HTR-8/SVneo (cell line): Measurements from ENCODE around the gene ARL17A.
"Not testable (repeated sequence)": the region's sequence is repeated elsewhere in the genome, so short reads cannot be mapped to it uniquely, and the experiment has no call there.

Experiments used
- DNase-seq: peaks from one replicate; pipeline ENCODE4 v3.0.0; 2011; ENCODE audit warnings: low spot score, mixed read lengths; ENCODE audit not compliant: insufficient read length
- FAIRE-seq: peaks from 2 replicates; lab custom pipeline; 2011; peaks lifted over from hg19 to GRCh38; lab: Jason Lieb, UNC

Gene ARL17A

DNA sequence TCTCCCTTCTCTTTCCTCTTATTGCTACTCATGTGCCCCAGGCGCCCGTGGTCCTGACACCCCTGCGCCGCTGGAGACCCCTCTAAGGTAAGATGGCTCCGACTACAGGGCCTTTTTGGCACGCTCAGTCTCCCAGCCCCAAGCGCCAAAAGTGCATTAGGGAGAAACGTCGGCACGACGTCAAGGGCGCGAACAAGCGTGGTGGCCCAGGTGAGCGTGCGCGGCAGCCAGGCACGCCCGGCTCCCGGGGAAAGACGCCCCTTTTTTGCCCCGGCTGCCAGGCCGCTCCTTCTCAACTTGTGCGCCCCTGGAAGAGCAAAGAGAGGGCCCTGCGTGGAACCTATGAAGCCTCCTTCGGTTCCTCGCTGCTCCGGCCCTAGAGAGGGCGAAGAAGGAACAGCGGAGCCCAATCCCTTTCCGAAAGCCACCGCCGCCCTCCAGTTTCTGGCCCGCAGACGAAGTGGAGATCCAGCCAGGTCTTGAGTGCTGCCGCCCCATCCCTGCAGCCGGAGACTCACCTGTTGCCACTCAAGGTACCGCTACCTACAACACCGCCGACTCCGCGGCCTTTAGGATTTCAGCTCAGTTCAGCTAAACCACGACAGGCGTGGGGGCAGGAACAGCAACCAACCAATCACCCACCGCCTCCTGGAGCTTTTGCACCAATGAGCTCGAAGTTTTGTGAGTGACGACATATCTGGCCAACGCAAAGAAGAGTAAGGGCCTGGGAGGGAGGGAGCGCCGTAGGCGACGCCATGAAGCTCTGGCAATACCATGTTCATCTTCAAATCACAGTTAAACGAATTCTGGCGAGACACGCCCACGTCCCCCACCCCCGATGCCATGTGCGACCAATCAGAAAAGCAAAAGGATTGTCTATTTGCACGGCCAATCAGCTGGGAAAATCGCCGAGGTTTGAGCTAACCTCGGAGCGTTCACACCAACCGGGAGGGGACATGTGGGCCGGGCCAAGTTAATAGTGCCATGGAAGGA, at the start of gene ARL17A:
TSS of gene ARL17A (minus strand) at position 609 of the 993 bp plus-strand sequence. CDS start 3,369 bp downstream, outside the sequence.
- FAIRE-seq = peak; percentile 98
- DNase-seq = not testable (repeated sequence)

DNA sequence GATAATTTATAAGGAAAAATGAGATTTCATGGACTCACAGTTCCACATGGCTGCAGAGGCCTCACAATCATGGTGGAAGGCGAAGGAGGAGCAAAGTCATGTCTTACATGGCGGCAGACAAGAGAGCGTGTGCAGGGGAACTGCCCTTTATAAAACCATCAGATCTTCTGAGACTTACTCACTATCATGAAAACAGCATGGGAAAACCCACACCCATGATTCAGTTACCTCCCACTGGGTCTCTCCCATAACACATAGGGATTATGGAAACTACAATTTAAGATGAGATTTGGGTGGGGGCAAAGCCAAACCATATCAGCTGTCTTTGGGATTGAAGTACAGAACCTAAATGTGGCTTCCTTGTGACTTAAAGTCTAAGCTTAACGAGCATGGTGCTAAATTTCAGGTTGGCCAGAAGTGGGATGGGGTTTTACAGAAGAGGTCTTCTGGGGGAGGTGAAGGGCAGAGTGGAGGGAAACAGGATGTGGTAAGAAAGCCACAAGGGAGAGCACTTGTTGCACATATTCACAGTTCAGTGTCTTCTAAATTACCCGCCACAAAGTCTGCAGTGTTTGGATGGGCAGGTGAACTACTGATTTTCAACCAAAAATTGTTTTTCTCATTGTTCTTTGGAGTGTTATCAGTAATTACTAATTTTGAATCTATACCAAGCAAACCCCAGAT, 49.4 kb upstream of the ARL17A start:
- not testable (repeated sequence) for FAIRE-seq, DNase-seq

DNA sequence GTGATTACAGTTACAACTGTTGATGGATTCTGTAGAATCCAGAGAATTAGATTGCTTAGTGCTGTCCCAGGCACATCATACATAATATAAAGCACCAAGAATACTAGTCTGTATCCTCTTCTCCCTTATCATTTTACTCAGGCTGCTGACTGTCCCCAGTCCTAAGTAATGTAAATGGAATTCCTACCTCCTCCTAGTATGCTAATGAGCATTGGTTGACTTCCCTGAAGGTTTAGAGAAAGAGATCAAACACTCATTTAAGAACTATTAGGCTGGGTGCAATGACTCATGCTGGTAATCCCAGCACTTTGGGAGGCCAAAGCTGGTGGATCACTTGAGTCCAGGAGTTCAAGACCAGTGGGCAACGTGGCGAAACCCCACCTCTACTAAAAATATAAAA, 48.0 kb upstream of the ARL17A start:
- DNase-seq = not testable (repeated sequence)
- peak; percentile 62 for FAIRE-seq

DNA sequence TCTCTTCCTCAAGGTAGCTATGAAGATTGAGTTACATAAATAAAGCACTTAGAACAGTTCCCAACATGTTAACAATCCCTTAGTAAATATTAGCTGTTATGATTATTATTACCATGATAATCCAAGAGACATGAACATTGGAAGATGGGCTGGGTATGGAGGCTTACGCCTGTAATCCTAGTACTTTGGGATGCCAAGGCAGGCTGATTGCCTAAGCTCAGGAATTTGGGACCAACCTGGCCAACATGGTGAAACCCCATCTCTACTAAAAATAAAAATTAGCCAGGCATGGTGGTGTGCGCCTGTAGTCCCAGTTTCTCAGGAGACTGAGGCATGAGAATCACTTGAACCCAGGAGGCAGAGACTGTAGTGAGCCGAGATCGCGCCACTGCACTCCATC, 45.2 kb upstream of the ARL17A start:
- DNase-seq = not testable (repeated sequence)
- peak; percentile 26 for FAIRE-seq

DNA sequence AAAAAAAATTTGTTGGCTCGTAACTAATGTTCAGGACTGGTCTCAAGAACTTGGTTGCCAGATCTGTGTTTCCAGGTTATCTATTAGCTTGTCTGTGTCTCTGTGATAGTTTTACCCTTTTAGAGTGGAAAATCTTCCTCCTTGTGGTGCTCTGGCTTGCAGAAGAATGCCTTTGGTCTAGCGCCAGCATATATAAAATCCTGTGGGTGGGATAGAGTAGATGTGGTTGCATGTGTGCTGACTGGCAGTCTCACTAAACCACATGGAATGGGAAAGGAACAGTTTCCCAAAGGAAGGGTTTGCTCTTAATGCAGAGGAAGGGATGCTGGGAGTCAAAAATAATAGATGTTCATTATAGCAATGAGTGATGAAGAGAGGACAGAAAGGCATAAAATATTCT, 44.3 kb upstream of the ARL17A start:
- FAIRE-seq, DNase-seq: not testable (repeated sequence)

DNA sequence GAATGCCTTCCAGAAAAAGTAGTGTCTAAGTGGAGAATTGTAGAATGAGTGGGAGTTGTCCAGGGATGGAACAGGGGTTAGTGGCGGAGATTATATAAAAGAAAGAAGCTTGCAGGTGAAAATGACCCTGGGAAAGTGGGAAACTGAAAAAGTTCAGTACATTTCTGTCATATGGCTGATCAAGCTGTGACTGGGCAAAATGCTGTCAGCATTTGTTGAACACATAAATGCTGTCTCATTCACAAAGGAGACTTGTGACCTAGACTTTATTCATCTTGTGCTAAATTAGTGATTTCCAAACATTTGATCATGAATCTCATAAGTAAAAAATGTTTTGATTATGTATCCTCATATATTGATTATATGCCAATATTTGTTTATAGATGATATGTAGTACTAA, 39.5 kb upstream of the ARL17A start:
- DNase-seq, FAIRE-seq: not testable (repeated sequence)

DNA sequence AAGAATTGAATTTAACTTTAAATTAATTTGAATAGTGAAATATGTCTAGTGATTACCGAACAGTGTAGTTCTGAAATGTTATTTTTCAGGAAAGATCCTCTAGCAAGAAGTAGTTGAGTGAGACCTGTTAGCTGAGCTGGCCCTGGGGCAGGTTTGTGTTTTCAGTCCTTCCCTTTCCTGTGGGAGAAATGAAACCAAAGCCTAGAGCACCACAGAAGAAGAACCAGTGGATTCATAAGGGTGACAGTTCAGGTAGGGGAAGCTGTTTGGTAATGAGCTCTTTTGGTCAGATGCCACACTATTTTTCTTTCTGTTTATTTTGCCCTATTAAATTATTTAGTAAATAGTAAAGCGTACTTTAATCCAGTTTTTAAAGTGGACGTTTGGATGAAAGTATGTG, 37.6 kb upstream of the ARL17A start:
- FAIRE-seq, DNase-seq: not testable (repeated sequence)

DNA sequence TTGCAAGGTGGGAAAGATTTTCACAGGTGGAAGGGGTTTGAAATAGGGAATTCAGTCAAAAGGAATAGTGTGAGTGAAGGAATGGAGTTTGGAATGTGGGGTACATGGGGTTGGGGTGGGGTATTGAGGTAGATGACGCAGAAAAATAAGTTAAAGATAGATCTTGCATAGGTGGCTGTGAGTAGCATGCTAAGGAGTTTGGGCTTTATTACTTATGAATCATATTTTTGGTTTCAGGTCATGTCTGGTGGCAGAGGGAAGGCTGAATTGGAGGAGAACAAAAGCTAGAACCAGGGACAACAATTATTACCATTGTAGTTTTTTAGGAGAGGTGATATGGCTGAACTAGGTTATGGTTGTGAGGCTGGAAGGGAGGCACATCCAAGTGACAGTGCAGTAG, 34.4 kb upstream of the ARL17A start:
- not testable (repeated sequence) for FAIRE-seq, DNase-seq

DNA sequence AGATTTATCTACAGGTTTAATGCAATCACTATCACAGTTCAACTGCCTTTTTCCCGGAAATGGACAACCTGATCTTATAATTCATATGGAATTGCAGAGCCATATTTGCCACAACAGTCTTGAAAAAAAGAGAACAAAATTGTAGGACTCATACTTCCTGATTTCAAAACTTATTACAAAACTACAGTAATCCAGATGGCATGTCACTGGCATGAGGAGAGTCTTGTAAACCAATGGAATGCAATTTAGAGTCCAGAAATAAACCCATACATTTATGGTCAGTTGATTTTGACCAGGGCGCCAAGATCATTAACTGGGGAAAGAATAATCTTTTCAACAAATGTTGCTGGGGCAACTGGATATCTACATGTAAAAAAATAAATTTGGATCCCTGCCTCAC, 31.8 kb upstream of the ARL17A start:
- not testable (repeated sequence) for DNase-seq, FAIRE-seq

DNA sequence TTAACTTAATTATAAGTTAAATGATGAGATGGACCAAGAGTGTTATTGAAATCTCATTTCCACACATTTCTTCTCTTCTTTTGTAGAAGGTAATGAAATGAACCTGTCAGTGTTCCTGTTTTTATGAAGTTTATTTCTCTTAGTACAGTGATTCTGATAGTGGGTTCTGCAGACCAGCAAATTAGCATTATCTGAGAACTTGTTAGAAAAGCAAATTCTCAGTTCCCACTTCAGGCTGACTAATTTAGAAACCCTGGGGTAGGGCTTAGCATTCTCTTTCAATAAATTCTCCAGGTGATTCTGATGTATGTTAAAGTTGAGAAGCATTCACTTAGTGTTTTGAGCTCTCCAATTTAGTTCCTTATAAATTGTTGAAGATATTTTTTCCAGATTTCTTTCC, 23.6 kb upstream of the ARL17A start:
- not testable (repeated sequence) for FAIRE-seq, DNase-seq

DNA sequence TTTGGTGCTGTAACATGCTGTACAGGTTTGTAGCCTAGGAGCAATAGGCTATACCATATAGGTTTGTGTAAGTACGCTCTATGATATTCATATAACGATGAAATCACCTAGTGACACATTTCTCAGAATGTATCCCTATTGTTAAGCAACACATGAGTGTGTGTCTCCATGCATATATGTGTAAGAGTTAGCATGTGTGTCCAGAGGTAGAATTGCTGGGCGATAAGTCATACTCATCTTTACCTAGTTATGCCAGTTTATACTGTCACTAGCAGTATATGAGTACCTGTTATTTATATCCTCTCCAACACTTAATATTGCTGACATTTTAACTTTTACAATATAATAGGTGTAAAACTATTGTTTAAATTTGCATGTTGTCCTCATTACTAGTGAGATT, 21.3 kb upstream of the ARL17A start:
- not testable (repeated sequence) for DNase-seq, FAIRE-seq

DNA sequence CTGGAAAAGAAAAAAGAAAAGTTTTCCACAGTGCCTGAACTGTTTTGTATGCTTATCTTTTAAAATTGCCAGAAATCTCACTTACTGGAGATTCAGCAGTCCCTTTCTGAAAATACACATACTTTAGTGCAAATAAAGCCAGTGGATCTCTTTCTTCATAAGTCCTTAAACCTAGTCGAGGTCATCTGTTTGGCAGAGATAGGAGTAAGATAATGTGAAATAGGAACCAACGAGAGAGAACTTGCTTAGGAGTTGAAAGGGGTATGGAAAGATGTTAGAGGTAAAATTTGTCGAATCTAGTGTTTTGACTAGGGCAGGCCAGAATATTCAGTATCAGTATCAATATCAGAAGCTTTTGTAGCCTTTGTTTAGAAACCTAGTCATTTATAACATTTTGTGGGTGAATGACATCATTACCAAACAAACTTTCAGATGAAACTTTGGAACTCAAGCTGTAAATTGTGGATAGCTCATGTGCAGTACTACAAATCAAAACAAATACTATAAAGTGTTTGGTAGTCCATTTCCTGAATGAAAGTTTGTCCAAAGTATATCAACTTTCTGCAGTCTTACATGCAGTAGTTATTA, 18.9 kb upstream of the ARL17A start:
- FAIRE-seq, DNase-seq: not testable (repeated sequence)

DNA sequence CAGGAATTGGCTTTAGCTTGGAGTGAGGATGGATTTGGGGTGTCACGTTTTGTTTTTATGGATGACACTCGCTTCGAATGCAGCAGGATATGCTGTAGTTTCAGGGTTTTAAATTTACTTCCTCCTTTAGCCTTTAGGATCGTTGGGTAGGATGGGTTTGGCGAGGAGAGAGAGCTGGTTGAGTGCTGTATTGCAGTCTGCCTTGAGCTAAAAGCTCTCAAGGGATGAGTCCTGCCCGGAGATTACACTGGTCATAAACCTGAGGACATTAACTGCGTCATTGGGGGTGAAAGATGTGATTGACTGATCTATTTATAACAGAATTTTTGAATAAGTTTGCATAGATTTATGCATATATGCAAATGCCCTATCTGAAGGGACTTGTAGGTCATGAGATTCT, 11.8 kb upstream of the ARL17A start:
- not testable (repeated sequence) for DNase-seq, FAIRE-seq

DNA sequence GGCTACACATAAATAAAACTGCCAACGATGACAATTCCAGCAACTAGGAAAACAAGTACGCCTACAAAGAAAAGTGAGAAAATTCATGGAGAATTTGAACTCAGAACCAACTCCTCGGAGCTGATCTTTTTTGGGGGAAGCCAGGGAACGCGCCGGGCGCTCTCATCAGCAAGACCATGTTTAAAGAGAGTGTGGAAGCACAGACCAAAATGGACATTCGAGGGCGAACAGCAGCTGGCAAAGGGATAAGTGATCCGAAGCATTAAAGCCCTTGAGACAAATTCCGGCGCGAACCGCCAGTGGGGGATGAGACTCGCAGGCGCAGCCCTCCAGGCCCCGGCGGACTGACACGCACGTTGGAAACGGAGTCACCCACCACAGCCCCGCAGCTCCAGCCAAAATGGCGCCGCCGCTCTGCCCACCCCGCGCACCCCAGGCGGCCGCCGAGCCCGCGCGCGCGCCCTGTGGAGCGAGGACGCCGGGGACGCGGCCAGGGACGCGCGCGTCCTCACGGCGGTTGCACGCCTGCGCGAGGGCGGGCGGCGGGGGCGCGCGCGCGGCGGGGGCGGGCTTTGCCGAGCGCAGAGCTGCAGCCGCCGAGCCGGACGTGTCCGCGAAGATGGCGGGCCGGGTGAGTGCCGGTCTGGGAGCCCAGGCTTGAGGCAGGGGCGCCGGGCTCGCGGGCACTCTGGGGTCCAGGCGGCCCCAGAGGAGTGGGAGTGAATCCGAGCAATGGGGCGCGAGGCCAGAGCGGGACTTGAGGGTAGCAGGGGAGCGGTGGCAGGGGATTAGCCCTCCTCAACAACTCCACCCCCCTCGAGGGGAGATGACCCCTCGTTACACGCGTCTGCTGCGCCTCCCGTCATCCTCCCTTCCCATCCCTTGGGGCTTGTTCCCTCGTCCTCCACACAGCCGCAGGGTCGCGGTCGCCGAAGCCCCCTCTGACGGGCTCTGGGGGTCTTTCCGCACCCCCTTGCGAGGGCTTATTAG, 11.0 kb upstream of the ARL17A start, which contains the start of gene NSF:
TSS of gene NSF (plus strand) at position 513 of the 990 bp plus-strand sequence. CDS start at position 620, 107 bp downstream.
- FAIRE-seq = peak; percentile 98
- DNase-seq = not testable (repeated sequence)

DNA sequence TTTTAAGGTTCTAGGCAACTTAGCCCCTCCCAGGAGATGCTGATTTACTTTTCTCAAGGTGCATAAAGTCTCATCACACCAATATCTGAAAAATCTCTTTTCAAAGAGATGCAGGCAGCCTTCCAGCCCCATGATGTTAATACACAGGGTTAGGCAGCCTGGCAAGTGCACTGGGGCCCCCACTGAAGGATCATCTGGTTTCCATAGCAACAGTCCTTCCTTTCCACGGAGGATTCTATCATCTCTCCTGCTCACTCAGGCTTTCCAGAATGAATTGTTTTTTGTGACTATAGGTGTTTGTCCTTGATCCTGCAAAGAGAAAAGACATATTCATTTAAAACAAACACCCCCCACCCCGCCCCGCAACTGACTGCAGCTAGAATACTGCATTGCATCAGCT, 6.0 kb upstream of the ARL17A start:
- not testable (repeated sequence) for FAIRE-seq, DNase-seq

DNA sequence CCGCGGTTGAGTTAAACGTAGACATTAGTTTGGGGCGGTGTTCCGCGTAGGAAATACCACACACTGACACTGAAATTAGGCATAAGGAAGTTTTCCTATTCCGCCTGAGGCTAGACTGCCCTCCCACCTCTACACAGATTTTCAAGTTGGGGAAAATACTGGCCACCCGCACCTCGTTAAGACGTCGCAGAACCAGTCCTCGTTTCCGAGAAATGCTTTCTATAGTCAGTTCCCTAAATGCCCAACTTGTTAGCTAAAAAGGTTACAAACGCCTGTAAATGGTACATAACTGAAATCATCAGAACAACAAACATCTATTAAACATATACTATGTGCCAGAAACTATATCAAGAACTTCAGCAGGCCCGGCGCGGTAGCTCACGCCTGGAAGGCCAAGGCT, 591 bp upstream of the ARL17A start:
- FAIRE-seq = not testable (repeated sequence)

DNA sequence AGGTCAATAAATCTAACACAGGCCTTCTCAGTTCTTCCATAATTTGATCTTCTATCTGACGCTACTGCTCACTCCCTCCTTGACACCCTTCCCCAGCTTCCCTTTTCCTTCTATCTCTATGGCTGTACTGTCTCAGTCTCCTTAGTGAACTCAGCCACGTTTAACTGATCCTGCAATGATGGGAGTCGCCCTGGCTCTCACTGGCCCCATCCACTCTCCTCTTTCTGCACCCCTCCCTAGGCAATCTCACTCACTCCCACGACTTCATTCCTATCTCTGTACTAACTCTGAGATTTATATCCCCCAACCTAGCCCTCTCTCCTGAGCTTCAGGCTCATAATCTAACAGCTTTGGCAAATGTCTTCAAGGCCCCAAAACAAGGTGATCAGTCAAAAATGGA, 7.7 kb downstream of the ARL17A start:
- DNase-seq, FAIRE-seq: not testable (repeated sequence)

More for the DNA sequence above, 591 bp upstream of the ARL17A start:
- DNase-seq = not testable (repeated sequence)

DNA sequence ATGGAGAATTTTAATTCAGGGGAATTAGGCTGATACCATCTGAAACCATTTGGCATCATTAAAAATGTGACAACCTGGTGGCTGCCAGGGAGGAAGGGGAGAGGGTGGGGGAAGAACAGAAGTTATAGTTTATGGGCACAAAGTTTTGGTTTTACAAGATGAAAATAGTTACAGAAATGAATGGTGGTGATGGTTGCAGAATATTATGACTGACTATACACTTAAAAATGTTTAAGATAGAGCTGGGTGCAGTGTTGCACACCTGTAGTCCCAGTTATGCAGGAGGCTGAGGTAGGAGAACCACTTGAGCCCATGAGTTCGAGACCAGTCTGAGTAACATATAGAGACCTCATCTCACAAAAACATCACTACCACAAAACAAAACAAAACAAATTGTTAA, 12.5 kb downstream of the ARL17A start:
- DNase-seq, FAIRE-seq: not testable (repeated sequence)

DNA sequence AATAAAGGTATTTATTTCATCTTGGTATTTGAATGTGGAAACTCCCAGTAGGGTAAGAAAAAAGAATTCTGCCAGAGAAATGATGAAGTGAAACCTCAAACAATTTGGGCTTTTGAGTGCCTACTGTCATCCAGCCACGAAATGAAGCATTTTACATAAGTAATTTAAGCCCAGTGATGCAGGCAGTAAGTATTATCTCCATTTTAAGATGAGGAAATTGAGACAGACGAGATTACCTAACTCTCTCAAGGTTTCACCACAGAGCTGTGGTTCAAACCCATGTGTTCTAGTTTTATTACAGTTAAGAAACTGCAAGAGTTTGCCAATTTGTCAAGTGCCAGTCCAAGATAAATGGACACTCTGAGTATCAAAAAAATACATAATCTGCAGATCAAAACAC, 13.2 kb downstream of the ARL17A start:
- DNase-seq, FAIRE-seq: not testable (repeated sequence)
